ENCODE results near the gene MED13L.
A peak's percentile ranks its signal among the peaks of the same experiment; 100 is the strongest.

Gene MED13L

GRCh38 chr12:116284396-116284795 lies 6.9 kb upstream of the MED13L start:
- no peak for TF ChIP-seq FOXP2 (optimal IDR thresholded peaks at IDR 0.05; ENCODE audit: borderline replicate concordance, extremely low read depth, extremely low read length, insufficient read depth)
- no peak for TF ChIP-seq POLR2AphosphoS5 (IDR thresholded peaks at IDR 0.05; ENCODE audit: low read depth, low read length)
- TF ChIP-seq TAF1 (IDR thresholded peaks at IDR 0.05; ENCODE audit: borderline replicate concordance, insufficient read depth, low read length), result no peak
- no peak for TF ChIP-seq SIN3A (IDR thresholded peaks at IDR 0.05; ENCODE audit: borderline replicate concordance, insufficient read depth, low read length)
- TF ChIP-seq REST (IDR thresholded peaks at IDR 0.05; ENCODE audit: insufficient read depth in 1 of 2, low read depth in 2 of 2, low read length in 2 of 2), result no peak

- TF ChIP-seq FOXP2 (optimal IDR thresholded peaks at IDR 0.05; ENCODE audit: borderline replicate concordance, extremely low read depth, extremely low read length, insufficient read depth), result no peak
- 0 out of 4 replicates have a peak, but pooled peaks of 1 of the 2 experiments have one; percentile 13 for TF ChIP-seq REST (IDR thresholded peaks at IDR 0.05; ENCODE audit: insufficient read depth in 1 of 2, low read depth in 2 of 2, low read length in 2 of 2)
- no peak; the same call in 1 of the 2 replicates for TF ChIP-seq SIN3A (IDR thresholded peaks at IDR 0.05; ENCODE audit: borderline replicate concordance, insufficient read depth, low read length)
- TF ChIP-seq TAF1 (IDR thresholded peaks at IDR 0.05; ENCODE audit: borderline replicate concordance, insufficient read depth, low read length), result no peak
Measured at GRCh38 chr12:116282371-116283286, 5.1 kb upstream of the MED13L start.

GRCh38 chr12:116280595-116281290 lies 3.2 kb upstream of the MED13L start:
- TF ChIP-seq REST (IDR thresholded peaks at IDR 0.05; ENCODE audit: insufficient read depth in 1 of 2, low read depth in 2 of 2, low read length in 2 of 2), result no peak
- TF ChIP-seq SIN3A (IDR thresholded peaks at IDR 0.05; ENCODE audit: borderline replicate concordance, insufficient read depth, low read length), result no peak
- TF ChIP-seq POLR2AphosphoS5 (IDR thresholded peaks at IDR 0.05; ENCODE audit: low read depth, low read length), result no peak
- no peak for TF ChIP-seq TAF1 (IDR thresholded peaks at IDR 0.05; ENCODE audit: borderline replicate concordance, insufficient read depth, low read length)
- TF ChIP-seq FOXP2 (optimal IDR thresholded peaks at IDR 0.05; ENCODE audit: borderline replicate concordance, extremely low read depth, extremely low read length, insufficient read depth), result no peak

- no peak for TF ChIP-seq POLR2AphosphoS5 (IDR thresholded peaks at IDR 0.05; ENCODE audit: low read depth, low read length)
- no peak for TF ChIP-seq REST (IDR thresholded peaks at IDR 0.05; ENCODE audit: insufficient read depth in 1 of 2, low read depth in 2 of 2, low read length in 2 of 2)
- TF ChIP-seq SIN3A (IDR thresholded peaks at IDR 0.05; ENCODE audit: borderline replicate concordance, insufficient read depth, low read length), result no peak
Measured at GRCh38 chr12:116278667-116279066, 1.2 kb upstream of the MED13L start.

Measured in PFSK-1 (cell line).